ENCODE data around the gene ZNFX1.

DNA sequence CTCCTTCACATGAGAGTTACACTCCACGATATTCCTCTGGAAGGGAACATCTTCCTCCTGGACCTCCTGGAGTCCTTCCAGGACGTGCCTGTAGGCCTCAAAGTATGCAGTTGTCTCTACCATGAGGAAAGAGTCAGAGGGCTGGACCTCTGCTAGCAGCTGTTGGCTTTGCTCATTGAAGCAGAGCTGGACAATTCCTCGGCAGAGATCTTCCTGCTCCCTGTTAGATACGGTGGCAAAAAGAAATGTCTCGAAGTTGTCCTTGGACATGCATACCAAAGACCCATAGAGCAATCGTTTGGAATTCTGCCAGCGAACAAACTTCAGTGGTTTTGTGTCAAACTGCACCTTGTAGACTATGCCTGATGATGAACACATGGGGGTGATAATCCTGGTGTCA, 7.7 kb downstream of the ZNFX1 start:
- TF ChIP-seq JUN (CRISPR knock-in tag; IDR thresholded peaks at IDR 0.05) (no peak), ZNF281 (CRISPR knock-in tag; IDR thresholded peaks at IDR 0.05) (no peak), ZNF396 (CRISPR knock-in tag; IDR thresholded peaks at IDR 0.05; ENCODE audit: borderline replicate concordance) (no peak), HMGA2 (CRISPR knock-in tag; IDR thresholded peaks at IDR 0.05) (no peak), TCF7 (CRISPR knock-in tag; IDR thresholded peaks at IDR 0.05; ENCODE audit: low read depth) (no peak), SP1 (CRISPR knock-in tag; conservative IDR thresholded peaks at IDR 0.05) (no peak), ZNF219 (CRISPR knock-in tag; IDR thresholded peaks at IDR 0.05; ENCODE audit: borderline replicate concordance) (no peak)
- TF ChIP-seq, protein P1, sequence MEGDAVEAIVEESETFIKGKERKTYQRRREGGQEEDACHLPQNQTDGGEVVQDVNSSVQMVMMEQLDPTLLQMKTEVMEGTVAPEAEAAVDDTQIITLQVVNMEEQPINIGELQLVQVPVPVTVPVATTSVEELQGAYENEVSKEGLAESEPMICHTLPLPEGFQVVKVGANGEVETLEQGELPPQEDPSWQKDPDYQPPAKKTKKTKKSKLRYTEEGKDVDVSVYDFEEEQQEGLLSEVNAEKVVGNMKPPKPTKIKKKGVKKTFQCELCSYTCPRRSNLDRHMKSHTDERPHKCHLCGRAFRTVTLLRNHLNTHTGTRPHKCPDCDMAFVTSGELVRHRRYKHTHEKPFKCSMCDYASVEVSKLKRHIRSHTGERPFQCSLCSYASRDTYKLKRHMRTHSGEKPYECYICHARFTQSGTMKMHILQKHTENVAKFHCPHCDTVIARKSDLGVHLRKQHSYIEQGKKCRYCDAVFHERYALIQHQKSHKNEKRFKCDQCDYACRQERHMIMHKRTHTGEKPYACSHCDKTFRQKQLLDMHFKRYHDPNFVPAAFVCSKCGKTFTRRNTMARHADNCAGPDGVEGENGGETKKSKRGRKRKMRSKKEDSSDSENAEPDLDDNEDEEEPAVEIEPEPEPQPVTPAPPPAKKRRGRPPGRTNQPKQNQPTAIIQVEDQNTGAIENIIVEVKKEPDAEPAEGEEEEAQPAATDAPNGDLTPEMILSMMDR (IDR thresholded peaks at IDR 0.05): no peak

Data from WTC11 (cell line).